Keratinocyte (primary cell): ENCODE data around the gene KRTAP1-4. TPM values are rescaled to one million over a fixed set of nuclear protein-coding genes. Genes with fewer than 3 reads are reported as not detected.

Experiments used
- DNase-seq: peaks from one replicate; pipeline ENCODE4 v3.0.0-alpha.2; 2011; ENCODE audit warnings: low read depth, missing footprints, low spot score
- FAIRE-seq: peaks from 2 replicates; lab custom pipeline; 2011; peaks lifted over from hg19 to GRCh38; lab: Jason Lieb, UNC
- H2AFZ ChIP-seq: 2 replicates; pipeline ENCODE4 v1.6.0; 2012; ENCODE audit warnings: low read length, control low read depth, inconsistent platforms; ENCODE audit not compliant: control insufficient read depth
- H3K27ac ChIP-seq: 2 replicates; pipeline ENCODE4 v1.5.1; 2011; ENCODE audit warnings: low read length; ENCODE audit not compliant: control insufficient read depth, insufficient read depth
- H3K27me3 ChIP-seq: 3 replicates; pipeline ENCODE4 v1.6.0; 2011; ENCODE audit warnings: low read length; ENCODE audit not compliant: control insufficient read depth, insufficient read depth; ENCODE audit errors: extremely low read depth
- H3K36me3 ChIP-seq, 2 experiments: 2 replicates in 1 of 2; 3 replicates in 1 of 2; pipeline ENCODE4 v1.5.1; 2011; ENCODE audit warnings: low read length in 2 of 2, mild to moderate bottlenecking in 1 of 2; ENCODE audit not compliant: control insufficient read depth in 2 of 2, insufficient read depth in 2 of 2; ENCODE audit errors: extremely low read depth in 1 of 2
- H3K4me1 ChIP-seq: 3 replicates; pipeline ENCODE4 v1.5.1; 2011; ENCODE audit warnings: low read length; ENCODE audit not compliant: control insufficient read depth, insufficient read depth; ENCODE audit errors: extremely low read depth
- H3K4me2 ChIP-seq: 3 replicates; pipeline ENCODE4 v1.6.0; 2011; ENCODE audit warnings: low read depth, low read length; ENCODE audit not compliant: control insufficient read depth, insufficient read depth; ENCODE audit errors: extremely low read depth
- H3K4me3 ChIP-seq, 3 experiments: fragments of 200-600 bp in 1 of 3; sonication (generic) in 1 of 3; 2 replicates in 2 of 3; 3 replicates in 1 of 3; pipeline ENCODE4 v1.5.1; 2011 to 2016; ENCODE audit warnings: low read length in 3 of 3, mild to moderate bottlenecking in 3 of 3, control low read depth in 2 of 3, inconsistent platforms in 1 of 3, low read depth in 1 of 3, mixed read lengths in 1 of 3, mixed run types in 1 of 3, moderate library complexity in 1 of 3; ENCODE audit not compliant: control insufficient read depth in 2 of 3, insufficient read depth in 2 of 3; ENCODE audit errors: extremely low read depth in 1 of 3
- H3K79me2 ChIP-seq: 2 replicates; pipeline ENCODE4 v1.6.0; 2012; ENCODE audit warnings: low read length; ENCODE audit not compliant: control insufficient read depth, insufficient read depth
- H3K9ac ChIP-seq: 3 replicates; pipeline ENCODE4 v1.6.0; 2011; ENCODE audit warnings: low read length; ENCODE audit not compliant: control insufficient read depth, insufficient read depth; ENCODE audit errors: extremely low read depth
- H3K9me1 ChIP-seq: 3 replicates; pipeline ENCODE4 v1.6.0; 2011; ENCODE audit warnings: low read length; ENCODE audit not compliant: control insufficient read depth, insufficient read depth; ENCODE audit errors: extremely low read depth
- H3K9me3 ChIP-seq: 2 replicates; pipeline ENCODE4 v1.5.1; 2012; ENCODE audit warnings: low read depth, low read length; ENCODE audit not compliant: control insufficient read depth
- H4K20me1 ChIP-seq: 3 replicates; pipeline ENCODE4 v1.6.0; 2011; ENCODE audit warnings: low read length; ENCODE audit not compliant: control insufficient read depth, insufficient read depth; ENCODE audit errors: extremely low read depth
- CTCF ChIP-seq, 3 experiments: IDR thresholded peaks in 1 of 3; conservative IDR thresholded peaks in 1 of 3; optimal IDR thresholded peaks in 1 of 3; 2 replicates in 2 of 3; 3 replicates in 1 of 3; pipeline versions ENCODE3 to v1.5.1; 2011; ENCODE audit warnings: low read length in 3 of 3, mild to moderate bottlenecking in 3 of 3, moderate library complexity in 2 of 3, control low read depth in 1 of 3, inconsistent platforms in 1 of 3; ENCODE audit not compliant: insufficient read depth in 2 of 3; ENCODE audit errors: extremely low read depth in 1 of 3
- EZH2 ChIP-seq: IDR thresholded peaks from one replicate; pipeline ENCODE4 v1.6.1; 2012; ENCODE audit warnings: inconsistent platforms, mild to moderate bottlenecking, low read length, moderate library complexity
- dilution Hi-C: fragments of 300-500 bp; cut with MboI; formaldehyde crosslinking; loops from one replicate; pipeline ENCODE4 v1.7.0; 2020; ENCODE audit warnings: low sequenced_read_pairs; ENCODE audit not compliant: extremely low pct_ligation_motif_present
- polyA plus RNA-seq, 5 experiments: library from polyadenylated mRNA; depleted of rRNA in 3 of 5; stranded (reverse) in 3 of 5; stranded (forward) in 1 of 5; unstranded in 1 of 5; fragments of >200 nt; gene quantifications; 1 replicate in 1 of 5; 2 replicates in 3 of 5; 3 replicates in 1 of 5; pipeline versions ENCODE4 v1.2.1 to v1.2.3, GENCODE V29; 2011 to 2012; ENCODE audit warnings: missing spikeins in 2 of 5, low read depth in 1 of 5, low replicate concordance in 1 of 5

Gene KRTAP1-4
- polyA plus RNA-seq, 1 donor (not counting 4 experiments of a cell fraction or from before 2014, with no cell fraction given) = not detected

DNA sequence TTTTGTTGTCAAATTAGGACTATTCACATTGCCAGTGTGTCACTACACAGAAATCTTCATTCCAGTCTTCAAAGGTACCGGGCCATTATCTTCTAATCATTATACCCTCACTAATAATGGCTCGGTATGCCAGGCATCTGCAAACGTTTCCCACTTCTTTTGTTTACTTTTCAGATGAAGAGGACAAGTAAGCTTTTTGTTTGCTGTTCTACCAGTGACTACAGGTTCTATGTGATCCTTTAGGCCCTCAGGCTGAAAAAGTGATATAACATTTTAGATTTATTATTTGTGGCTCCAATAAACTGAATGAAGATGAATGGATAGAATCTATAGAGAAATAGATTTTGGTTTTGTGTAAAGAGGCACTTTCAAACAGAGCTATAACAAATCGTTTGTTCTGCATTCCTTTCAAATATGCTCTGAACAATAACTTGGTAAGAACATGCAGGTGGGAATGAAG is 20.7 kb downstream of the KRTAP1-4 start:
- H3K79me2 ChIP-seq = no peaks in the 10 kb centered on the region
- no peak overlapping the region for H2AFZ ChIP-seq
- TF ChIP-seq CTCF (optimal IDR thresholded peaks at IDR 0.05 in 1 of 3, IDR thresholded peaks at IDR 0.05 in 1 of 3, conservative IDR thresholded peaks at IDR 0.05 in 1 of 3; ENCODE audit: extremely low read depth in 1 of 3, insufficient read depth in 2 of 3, low read length in 3 of 3) (no peak), EZH2 (no peak)
- no peaks in the 10 kb centered on the region for H3K4me1 ChIP-seq
- FAIRE-seq = peak; percentile 9
- no peaks in the 10 kb centered on the region for H3K9me1 ChIP-seq
- H3K27ac ChIP-seq = no peak overlapping the region
- no peak overlapping the region for H3K9ac ChIP-seq
- no peak overlapping the region for H3K4me3 ChIP-seq
- H3K36me3 ChIP-seq = no peaks in the 10 kb centered on the region
- no peaks in the 10 kb centered on the region for H3K27me3 ChIP-seq
- no peak overlapping the region for H3K4me2 ChIP-seq
- dilution Hi-C loops = no loop called here
- H3K9me3 ChIP-seq = no peaks in the 10 kb centered on the region
- DNase-seq = no peak
- H4K20me1 ChIP-seq = no peaks in the 10 kb centered on the region

DNA sequence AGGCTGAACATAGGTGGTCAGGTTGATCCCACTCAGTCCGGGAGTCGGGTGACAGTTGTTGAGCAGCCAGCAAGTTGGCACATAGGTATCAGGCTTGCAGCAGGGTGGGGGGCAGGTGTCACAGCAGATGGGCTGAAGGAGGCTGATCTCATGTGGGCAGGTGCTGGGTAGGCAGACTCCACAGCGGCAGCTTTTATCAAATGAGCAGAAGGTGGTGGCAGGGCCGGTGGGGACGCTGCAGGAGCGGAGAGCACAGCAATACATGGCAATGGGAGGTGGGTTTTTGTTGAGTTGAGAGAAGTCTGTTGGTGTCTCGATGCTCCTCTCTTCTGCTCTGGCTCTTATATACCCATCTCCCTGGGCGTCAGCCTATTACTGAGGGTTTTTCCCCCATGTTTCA is 21.2 kb downstream of the KRTAP1-4 start, which contains the start of gene KRTAP3-1:
TSS of gene KRTAP3-1 (minus strand) at position 318 of the 400 bp plus-strand sequence. CDS start at position 264, 54 bp downstream.
- no peak for FAIRE-seq
- no peak for TF ChIP-seq EZH2
- TF ChIP-seq CTCF (optimal IDR thresholded peaks at IDR 0.05 in 1 of 3, IDR thresholded peaks at IDR 0.05 in 1 of 3, conservative IDR thresholded peaks at IDR 0.05 in 1 of 3; ENCODE audit: extremely low read depth in 1 of 3, insufficient read depth in 2 of 3, low read length in 3 of 3) = no peak
- Histone ChIP-seq H3K9ac (no peak within 1 kb of the TSS), H4K20me1 (no peaks in the 10 kb centered on the region), H3K4me3 (no peak within 1 kb of the TSS), H3K79me2 (no peaks in the 10 kb centered on the region), H3K27ac (no peak within 1 kb of the TSS), H3K4me1 (no peaks in the 10 kb centered on the region), H3K36me3 (no peaks in the 10 kb centered on the region), H2AFZ (no peak within 1 kb of the TSS), H3K27me3 (no peaks in the 10 kb centered on the region), H3K4me2 (no peak within 1 kb of the TSS), H3K9me1 (no peaks in the 10 kb centered on the region), H3K9me3 (no peaks in the 10 kb centered on the region)
- dilution Hi-C loops = no loop called here
- DNase-seq = no peak
